MM.1S (cell line): ENCODE measurements around the gene SRA1.
A peak's percentile ranks its signal among the peaks of the same experiment; 100 is the strongest.

Experiments
- DNase-seq: peaks from one replicate; pipeline ENCODE4 v3.0.0-alpha.2; 2015
- H2AFZ ChIP-seq: fragments of 300-600 bp; sonication (generic); 2 replicates; pipeline ENCODE4 v1.6.0; 2016; ENCODE audit warnings: antibody characterized with exemption, low read length
- H3F3A ChIP-seq: fragments of 300-600 bp; sonication (generic); 2 replicates; pipeline ENCODE4 v1.6.1; 2016; ENCODE audit warnings: mild to moderate bottlenecking, antibody characterized with exemption, low read length, moderate library complexity, mixed read lengths; ENCODE audit not compliant: insufficient read depth
- H3K27ac ChIP-seq: fragments of 300-600 bp; sonication (generic); 2 replicates; pipeline ENCODE4 v1.5.1; 2016; ENCODE audit warnings: mild to moderate bottlenecking, low read length
- H3K27me3 ChIP-seq: fragments of 300-600 bp; sonication (generic); replicated peaks from 2 replicates; pipeline ENCODE4 v1.6.0; 2016; ENCODE audit warnings: low read length; ENCODE audit not compliant: insufficient read depth
- H3K36me3 ChIP-seq: fragments of 300-600 bp; sonication (generic); replicated peaks from 2 replicates; pipeline ENCODE4 v1.6.1; 2016; ENCODE audit warnings: mild to moderate bottlenecking, low read length, mixed read lengths; ENCODE audit not compliant: insufficient read depth
- H3K4me1 ChIP-seq: fragments of 300-600 bp; sonication (generic); 2 replicates; pipeline ENCODE4 v1.6.1; 2016; ENCODE audit warnings: low read length, mixed read lengths
- H3K4me2 ChIP-seq: fragments of 300-600 bp; sonication (generic); 2 replicates; pipeline ENCODE4 v1.6.0; 2016; ENCODE audit warnings: low read depth, low read length
- H3K4me3 ChIP-seq: fragments of 300-600 bp; sonication (generic); 2 replicates; pipeline ENCODE4 v1.5.1; 2016; ENCODE audit warnings: low read length, mixed read lengths
- H3K79me2 ChIP-seq: fragments of 300-600 bp; sonication (generic); 2 replicates; pipeline ENCODE4 v1.6.1; 2016; ENCODE audit warnings: mixed run types, low read length, mixed read lengths
- H3K9ac ChIP-seq: fragments of 300-600 bp; sonication (generic); 2 replicates; pipeline ENCODE4 v1.6.1; 2016; ENCODE audit warnings: low read length, mixed read lengths
- H3K9me2 ChIP-seq: fragments of 300-600 bp; sonication (generic); replicated peaks from 2 replicates; pipeline ENCODE4 v1.6.1; 2016; ENCODE audit warnings: mild to moderate bottlenecking, low read length, mixed read lengths; ENCODE audit not compliant: insufficient read depth
- H3K9me3 ChIP-seq: fragments of 300-600 bp; sonication (generic); replicated peaks from 2 replicates; pipeline ENCODE4 v1.6.1; 2016; ENCODE audit warnings: mild to moderate bottlenecking, low read length, mixed read lengths; ENCODE audit not compliant: insufficient read depth
- H4K20me1 ChIP-seq: fragments of 300-600 bp; sonication (generic); 2 replicates; pipeline ENCODE4 v1.6.1; 2016; ENCODE audit warnings: mild to moderate bottlenecking, low read length, moderate library complexity, mixed read lengths; ENCODE audit not compliant: insufficient read depth
- EZH2 ChIP-seq: fragments of 300-600 bp; sonication (generic); optimal IDR thresholded peaks from 2 replicates; pipeline ENCODE3; 2017; ENCODE audit warnings: low read depth, mild to moderate bottlenecking, antibody characterized with exemption, low read length, mixed read lengths
- EZH2phosphoT487 ChIP-seq: fragments of 300-600 bp; sonication (generic); IDR thresholded peaks from 2 replicates; pipeline ENCODE4 v1.6.1; 2018; ENCODE audit warnings: antibody characterized with exemption, low read length
- TF ChIP-seq, protein P1 (sequence below): fragments of 300-600 bp; sonication (generic); IDR thresholded peaks from 2 replicates; pipeline ENCODE4 v1.5.1; 2016; ENCODE audit warnings: antibody characterized with exemption, low read length, mixed read lengths

The SRA1 gene

DNA sequence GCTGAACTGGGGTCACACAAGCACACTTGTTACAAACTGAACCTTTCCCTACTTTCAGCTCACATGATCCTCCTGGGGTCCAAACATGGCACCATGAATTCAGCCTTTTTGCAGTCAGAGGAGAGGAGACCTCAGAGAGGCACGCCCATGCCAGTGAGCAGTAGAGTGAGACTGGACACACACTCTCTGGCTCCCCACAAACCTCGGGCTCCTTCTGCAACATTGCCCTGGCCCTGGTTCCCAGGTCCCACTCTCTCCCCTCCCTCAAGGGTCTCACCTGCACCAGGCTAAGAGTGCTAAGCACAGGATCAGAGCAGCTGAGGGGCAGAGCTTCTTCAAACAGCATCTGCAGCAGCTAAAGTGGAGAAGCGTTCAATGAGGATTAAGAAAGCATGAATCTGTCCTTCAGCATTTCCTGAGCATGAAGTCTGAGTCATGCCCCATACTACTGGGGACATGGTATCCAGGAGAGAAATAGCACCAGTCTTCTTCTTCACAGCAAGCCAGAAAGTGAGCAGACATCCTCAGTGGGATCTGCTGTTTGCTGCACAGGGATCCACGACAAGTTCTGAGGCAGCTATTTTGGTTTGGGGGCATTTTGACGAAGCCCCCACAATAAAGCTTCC lies 34.6 kb upstream of the SRA1 start:
- Histone ChIP-seq H2AFZ (0 out of 2 replicates have a peak overlapping the region, but pooled peaks have one; percentile 10), H3K9me2 (no peaks in the 10 kb centered on the region), H3F3A (no peaks in the 10 kb centered on the region), H3K9ac (no peak overlapping the region), H3K27ac (no peak overlapping the region), H3K4me3 (no peak overlapping the region), H4K20me1 (no peaks in the 10 kb centered on the region), H3K27me3 (no peaks in the 10 kb centered on the region), H3K79me2 (no peaks in the 10 kb centered on the region), H3K9me3 (no peaks in the 10 kb centered on the region), H3K4me1 (peaks cover 16% of the 10 kb centered on the region), H3K4me2 (no peak overlapping the region), H3K36me3 (no peaks in the 10 kb centered on the region)
- DNase-seq = no peak
- TF ChIP-seq EZH2phosphoT487 (no peak), EZH2 (no peak)
- TF ChIP-seq, protein P1, sequence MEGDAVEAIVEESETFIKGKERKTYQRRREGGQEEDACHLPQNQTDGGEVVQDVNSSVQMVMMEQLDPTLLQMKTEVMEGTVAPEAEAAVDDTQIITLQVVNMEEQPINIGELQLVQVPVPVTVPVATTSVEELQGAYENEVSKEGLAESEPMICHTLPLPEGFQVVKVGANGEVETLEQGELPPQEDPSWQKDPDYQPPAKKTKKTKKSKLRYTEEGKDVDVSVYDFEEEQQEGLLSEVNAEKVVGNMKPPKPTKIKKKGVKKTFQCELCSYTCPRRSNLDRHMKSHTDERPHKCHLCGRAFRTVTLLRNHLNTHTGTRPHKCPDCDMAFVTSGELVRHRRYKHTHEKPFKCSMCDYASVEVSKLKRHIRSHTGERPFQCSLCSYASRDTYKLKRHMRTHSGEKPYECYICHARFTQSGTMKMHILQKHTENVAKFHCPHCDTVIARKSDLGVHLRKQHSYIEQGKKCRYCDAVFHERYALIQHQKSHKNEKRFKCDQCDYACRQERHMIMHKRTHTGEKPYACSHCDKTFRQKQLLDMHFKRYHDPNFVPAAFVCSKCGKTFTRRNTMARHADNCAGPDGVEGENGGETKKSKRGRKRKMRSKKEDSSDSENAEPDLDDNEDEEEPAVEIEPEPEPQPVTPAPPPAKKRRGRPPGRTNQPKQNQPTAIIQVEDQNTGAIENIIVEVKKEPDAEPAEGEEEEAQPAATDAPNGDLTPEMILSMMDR = no peak

DNA sequence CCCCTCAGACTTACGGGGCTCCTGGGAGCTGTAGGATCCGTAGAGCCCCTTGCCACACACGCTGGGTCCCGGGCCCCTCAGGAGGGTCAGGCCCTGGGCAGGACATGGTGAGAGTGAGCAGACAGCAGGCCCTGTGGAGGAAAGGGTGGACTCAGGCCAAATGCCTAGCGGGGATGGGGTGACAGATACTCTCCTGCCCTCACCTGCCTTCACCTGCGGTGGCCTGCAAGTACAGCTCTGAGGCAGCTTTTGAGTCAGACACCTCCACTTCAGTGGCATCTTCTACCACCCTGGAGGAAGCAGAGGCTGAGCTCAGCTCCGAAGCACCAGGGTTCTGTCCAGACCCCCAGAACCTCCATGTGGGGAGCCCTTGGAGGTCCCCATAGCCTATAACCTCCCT lies 33.6 kb upstream of the SRA1 start:
- H3K27me3 ChIP-seq = no peaks in the 10 kb centered on the region

GRCh38 chr5:140588311-140589070 lies 31.2 kb upstream of the SRA1 start:
- peaks cover 16% of the 10 kb centered on the region for H3K4me1 ChIP-seq
- no peak for TF ChIP-seq EZH2
- TF ChIP-seq, protein P1 = no peak
- no peak for TF ChIP-seq EZH2phosphoT487
- H3K9ac ChIP-seq = no peak overlapping the region
- no peaks in the 10 kb centered on the region for H3K36me3 ChIP-seq
- H3K27ac ChIP-seq = no peak overlapping the region
- DNase-seq = no peak
- no peaks in the 10 kb centered on the region for H3F3A ChIP-seq
- no peaks in the 10 kb centered on the region for H3K79me2 ChIP-seq
- H3K4me3 ChIP-seq = no peak overlapping the region
- H3K27me3 ChIP-seq = no peaks in the 10 kb centered on the region
- no peak overlapping the region for H2AFZ ChIP-seq
- no peaks in the 10 kb centered on the region for H3K9me2 ChIP-seq
- H3K9me3 ChIP-seq = no peaks in the 10 kb centered on the region
- peak overlapping the region; percentile 48; the same call in 1 of the 2 replicates for H3K4me2 ChIP-seq
- H4K20me1 ChIP-seq = no peaks in the 10 kb centered on the region

More for the DNA sequence above, 33.6 kb upstream of the SRA1 start:
- Histone ChIP-seq H3K4me1 (peaks cover 16% of the 10 kb centered on the region), H3K27ac (no peak overlapping the region), H3K4me3 (no peak overlapping the region), H3K9ac (no peak overlapping the region), H4K20me1 (no peaks in the 10 kb centered on the region), H3K9me3 (no peaks in the 10 kb centered on the region), H3K9me2 (no peaks in the 10 kb centered on the region), H3K36me3 (no peaks in the 10 kb centered on the region), H3F3A (no peaks in the 10 kb centered on the region), H3K79me2 (no peaks in the 10 kb centered on the region), H3K4me2 (no peak overlapping the region), H2AFZ (no peak overlapping the region)
- TF ChIP-seq EZH2 (no peak), EZH2phosphoT487 (no peak)
- TF ChIP-seq, protein P1 = no peak
- no peak for DNase-seq
